Stimulated activated CD8-positive, alpha-beta memory T cell treated with anti-CD3 and anti-CD28 coated beads, Interleukin-4, amount 100 ng/mL, for 4 hours (primary cell): ENCODE measurements around the gene PLA2G4D.

Experiments
- DNase-seq, 2 donors: peaks; one replicate each; pipeline ENCODE4 v3.0.0-alpha.2; 2020; ENCODE audit warnings: low read depth in 2 of 2, low spot score in 1 of 2

The PLA2G4D gene

DNA sequence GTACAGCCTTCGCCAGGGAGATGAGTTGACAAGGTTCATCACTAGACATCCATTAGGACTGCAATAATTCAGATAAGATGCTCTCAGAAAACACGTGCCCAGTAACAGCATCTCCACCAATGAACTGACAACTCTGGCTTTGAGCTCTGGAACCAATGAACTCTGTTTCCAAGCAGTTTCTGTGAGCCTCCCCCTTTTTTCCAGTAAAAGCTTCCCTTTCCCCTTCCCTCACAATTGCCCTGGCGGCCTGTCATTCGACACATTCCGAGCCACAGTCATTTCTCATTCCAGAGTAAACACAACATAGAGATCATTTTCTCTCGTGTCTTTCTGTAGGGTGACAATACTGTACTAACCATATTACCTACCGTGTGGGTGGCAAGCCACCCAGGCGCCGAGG lies 3.6 kb downstream of the PLA2G4D start:
- DNase-seq, result no peak

DNA sequence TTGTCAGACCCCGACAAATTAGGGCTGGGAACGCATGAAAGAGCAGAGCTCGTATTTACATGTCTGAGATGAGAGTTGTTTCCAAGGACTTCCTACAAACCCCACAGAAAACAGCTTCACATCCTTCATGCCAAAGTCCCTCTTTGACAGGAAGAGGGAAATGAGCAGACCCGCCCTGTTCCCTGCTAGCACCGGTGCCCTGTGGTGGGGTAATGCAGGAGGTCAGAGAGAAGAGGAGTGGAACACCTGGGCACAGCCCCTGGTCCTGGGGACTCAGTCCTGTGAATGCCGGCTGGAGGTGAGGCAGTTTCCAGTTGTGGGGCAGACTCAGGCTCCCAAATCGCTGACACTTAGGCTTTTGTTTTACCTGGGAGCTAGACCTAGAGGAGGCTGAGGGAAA lies 4.0 kb downstream of the PLA2G4D start:
- DNase-seq, result no peak

DNA sequence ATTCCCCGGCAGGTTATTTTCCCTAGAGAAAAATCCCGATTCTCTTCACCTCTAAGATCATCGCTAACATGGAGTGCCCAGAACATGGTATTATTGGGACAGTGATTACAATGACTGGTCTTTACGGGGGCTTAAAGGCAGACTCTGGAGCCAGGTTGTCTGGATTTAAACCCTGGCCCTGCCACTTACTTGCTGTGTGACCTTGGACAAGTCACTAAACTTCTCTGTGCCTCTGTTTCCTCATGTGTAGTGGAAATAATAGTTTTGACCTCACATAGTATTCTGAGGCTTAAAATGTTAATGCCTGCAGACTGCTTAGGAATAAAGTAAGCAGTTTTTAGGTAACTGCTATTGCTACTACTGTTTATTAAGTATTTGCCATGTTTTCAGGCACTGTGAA lies 4.4 kb downstream of the PLA2G4D start:
- DNase-seq, result no peak

DNA sequence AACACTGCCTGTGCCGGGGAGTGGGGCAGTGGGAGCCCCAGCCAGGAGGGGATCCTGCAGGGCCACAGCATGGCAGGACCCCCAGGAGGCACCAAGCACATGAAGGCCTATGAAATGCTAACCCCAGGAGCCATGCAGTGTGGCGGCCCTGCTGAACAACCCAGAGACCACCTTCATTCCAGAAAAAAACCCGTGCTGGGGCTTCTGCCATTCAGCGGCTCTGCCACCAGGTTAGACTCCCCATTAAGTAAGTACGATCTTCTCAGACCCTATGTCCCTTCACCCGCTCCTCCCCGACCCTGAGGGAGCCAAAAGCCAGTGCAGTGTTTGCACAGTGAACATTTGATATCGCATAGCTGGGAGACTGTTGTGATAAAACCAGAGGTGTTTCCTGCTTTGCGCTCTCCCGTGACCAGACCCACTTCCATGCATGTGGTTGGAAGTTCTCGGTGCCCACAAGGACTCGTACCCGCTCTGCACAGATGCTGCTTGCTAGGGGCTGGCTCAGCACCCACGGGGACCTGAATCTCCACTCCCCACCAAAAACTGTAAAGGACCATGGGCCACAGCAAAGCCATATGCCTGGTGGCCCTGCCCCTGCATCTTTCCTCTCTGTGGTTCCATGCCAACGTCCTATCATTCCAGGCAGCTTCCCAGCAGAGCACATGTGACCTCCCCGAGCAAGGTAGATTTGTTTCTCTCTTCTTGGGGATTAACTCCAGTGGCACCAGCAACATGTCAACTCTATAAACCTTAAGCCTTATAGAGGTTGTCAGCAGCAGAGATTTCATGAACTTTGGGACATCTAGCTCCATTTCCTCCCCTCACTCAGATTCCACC lies 5.3 kb downstream of the PLA2G4D start:
- DNase-seq, result no peak

DNA sequence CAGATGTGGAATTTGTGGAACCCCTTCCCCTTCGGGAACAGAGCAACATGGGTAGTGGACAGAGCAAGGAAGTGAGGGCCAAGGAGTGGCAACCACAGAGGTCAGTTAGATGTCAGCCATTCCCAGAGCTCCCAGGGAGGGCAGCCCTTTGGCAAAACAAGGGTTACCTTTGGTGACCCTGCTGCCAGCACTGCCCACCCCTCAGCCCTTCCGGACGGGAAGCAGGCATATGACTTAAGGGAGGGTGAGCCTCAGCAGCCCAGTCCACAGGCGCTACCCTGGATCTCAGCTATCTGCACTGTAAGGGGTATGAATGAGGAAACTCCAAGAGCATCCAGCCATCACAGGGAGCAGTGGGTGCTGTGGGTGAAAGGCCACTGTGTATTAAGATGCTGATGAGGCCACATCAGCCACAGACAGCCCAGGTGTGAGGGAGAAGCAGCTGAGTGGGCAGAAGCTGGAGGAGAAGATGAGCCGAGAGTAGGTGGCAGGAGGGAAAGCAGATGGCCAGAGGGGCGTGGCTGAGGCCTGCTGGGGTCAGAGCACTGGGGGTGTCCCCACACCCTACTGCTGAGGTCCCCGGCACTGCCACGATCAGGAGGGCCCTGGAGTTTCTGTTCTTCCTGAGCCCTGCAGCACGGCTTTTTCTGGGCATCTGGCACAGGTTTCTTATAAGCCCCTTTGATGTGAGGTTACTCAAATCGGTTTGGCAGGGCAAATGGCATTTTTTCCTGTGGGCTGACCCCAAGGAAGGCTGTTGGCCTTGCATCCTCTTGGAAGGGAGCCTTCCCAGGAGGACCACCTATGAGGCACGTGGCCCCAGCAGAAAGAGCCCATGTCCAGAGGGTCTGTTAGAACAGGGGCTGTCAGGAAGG lies 6.2 kb downstream of the PLA2G4D start:
- DNase-seq, result no peak

DNA sequence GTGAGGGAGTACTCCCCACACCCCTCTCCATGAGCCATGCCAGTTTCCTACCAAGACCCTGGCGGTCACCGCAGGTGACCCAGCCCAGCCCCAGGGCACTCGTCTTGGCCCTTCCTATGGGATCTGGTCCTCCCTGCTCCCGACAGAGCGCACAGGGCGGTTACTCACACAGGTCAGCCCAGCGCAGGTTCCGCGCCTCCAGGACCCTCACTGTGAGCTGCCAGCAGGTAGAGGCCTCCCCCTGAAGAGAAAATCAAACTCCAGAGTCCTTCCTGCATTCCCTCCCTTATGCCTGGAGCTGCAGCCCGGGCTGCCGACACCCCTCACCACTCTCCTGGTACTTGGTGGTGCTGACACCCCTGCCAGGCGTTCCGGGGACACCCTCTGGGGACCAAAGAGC lies 6.9 kb downstream of the PLA2G4D start:
- DNase-seq, result no peak

DNA sequence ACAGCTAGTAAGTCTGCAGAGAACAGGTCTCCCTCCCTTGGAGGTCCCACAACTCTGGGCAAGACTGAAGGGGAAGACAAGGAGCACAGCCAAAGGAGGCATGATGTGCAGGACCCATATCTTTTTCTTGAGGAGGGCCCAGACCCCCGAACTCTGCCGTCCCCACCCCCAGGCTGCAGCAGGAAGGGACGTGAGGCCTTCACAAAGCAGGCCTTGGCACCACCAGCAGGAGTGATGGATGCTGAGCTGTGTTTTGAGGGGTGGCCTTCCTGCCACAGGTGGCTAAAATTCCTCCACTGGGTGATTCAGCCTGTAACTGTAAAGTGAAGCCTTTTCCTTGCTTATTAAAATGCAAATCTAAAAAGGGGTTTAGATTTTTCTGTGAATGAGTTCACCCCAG lies 8.6 kb downstream of the PLA2G4D start:
- no peak for DNase-seq

DNA sequence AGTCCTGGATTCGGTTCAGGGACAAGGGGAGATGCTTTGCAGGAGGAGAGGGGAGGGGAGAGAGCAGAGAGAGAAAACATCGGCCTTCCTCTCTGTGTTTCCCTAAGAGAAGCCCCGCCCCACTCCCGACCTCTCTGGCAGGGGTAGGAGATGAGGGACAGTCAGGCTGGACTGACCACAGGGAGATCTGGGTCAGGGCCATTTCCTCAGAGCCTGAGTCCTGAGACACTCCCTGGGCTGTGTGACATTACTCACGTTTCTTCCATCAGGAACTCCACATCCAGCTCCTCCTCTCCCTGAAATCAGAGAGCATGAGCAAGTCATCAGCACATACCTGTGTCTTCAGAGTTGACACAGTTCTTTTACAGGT lies 9.1 kb downstream of the PLA2G4D start:
- no peak for DNase-seq

DNA sequence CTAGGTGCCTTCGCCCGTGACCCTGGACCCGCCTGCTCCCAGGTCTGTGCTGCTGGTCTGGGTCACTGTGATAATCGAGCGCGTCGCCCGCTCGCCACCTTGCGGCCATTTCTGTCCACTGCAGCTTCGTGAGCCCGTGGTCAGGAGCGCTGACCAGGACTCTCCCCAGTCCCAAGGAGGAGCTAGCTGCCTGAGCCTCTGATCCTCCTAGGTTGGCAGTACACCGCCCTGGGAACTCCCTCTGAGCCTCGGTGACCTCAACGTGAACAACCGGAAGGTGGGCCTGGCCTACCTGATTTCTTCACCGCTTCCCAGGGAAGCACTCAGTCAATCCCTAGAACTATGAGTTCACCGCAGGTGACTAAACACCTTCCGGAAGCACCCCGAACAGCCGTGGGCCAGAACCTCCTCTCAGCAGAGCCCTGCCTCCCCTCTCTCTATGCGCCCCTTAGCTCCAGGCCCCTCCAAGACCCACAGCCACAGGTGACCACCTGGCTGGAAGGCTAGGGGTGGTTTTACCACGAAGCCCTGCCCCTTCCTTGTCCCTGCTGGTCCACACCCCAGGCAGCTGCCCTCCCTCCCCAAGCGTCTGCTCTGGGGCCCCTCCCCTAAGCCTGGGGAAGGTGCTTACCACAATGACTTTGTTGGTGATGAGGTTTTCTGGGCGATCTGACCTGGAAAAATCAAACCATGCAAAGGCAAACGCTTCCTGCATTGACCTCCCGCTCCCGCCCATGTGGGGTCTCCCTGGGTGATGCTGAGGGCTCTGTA lies 9.7 kb downstream of the PLA2G4D start:
- DNase-seq, result peak in 1 of 2 donors; percentile 6

DNA sequence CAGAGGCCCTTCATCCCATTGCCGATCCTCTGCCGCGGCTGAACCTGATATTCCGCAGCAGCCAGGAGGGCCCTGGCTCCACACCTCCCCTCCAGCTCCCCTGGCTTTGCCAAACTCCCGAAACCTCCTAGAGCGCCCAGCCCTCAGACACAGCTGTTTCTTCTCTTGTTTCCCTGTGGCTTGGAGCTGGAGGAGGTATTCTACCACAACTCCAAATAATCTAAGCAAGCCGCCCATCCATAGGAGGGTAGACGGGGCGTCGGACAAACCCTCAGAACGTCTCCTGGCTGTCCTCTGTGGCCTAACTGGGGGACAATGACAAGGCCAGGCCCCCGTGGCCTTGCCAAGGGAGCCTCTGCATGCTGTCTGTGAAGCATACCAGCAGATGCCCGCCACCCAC lies 10.4 kb downstream of the PLA2G4D start:
- DNase-seq, result no peak

DNA sequence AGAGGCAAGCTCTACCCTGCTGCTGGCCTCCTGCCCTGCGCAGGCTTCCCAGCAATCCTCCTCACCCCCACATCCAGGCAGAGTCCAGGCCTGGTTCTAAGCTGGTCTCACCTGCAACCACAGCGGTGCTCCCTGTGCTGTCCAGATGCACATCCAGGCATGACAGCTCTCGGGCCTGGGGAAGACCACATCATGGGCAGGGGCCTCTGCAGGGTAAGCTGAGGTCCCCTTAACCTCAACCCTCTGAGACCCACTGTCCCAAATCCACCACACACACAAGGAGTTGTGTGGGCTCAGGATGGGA lies 10.8 kb downstream of the PLA2G4D start:
- no peak for DNase-seq

DNA sequence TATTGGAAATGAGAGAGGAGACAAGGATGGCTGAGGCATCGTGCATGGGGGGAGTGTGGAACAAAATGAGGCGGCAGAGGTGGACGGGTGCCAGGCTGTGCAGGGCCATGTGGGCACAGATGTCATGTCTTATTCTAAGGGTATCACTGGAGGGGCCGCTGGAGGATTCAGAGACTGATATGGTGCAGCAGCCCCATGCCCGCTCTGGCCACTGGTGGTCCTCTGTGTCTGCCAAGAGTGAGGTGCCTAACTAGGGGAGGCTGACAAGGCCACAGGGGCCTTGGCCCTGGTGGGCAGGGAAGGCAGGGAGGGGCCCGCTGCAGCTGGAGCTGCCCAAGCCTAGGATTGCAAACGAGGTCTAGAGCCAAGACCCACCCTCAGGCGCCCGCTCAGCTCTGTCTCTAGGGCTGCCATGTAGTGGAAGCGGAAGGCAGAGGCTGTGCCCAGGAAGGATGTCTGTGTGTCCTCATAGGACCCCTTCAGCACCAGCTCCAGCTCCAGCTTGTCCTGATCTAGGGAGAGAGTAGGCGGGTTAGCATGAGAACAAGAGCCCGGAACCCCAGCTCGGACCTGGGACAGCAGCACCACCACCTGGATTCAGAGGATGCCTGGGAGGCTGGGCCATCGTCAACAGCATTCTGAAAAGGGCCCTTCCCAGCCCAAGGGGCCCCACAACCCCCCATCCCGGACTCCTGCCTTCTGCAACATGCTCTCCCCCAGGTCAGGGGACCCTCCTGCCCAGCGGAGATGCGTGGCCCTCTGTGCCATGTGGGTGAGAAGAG lies 11.3 kb downstream of the PLA2G4D start:
- no peak for DNase-seq

DNA sequence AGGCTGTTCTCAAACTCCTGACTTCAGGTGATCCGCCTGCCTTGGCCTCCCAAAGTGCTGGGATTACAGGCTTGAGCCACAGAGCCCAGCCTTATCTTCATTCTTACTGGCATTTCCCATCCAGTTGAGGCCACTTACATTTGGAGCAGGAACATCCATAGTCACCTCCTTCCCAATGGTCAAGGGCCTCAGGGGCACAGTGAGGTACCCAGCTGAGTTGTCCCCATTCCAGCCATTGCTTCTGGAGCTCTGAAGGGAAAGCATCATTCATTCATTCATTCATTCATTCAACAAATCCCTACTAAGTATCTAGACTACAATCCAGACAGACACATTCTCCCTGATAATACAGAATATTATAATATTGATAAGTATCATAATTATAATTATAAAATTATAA lies 12.2 kb downstream of the PLA2G4D start:
- no peak for DNase-seq

DNA sequence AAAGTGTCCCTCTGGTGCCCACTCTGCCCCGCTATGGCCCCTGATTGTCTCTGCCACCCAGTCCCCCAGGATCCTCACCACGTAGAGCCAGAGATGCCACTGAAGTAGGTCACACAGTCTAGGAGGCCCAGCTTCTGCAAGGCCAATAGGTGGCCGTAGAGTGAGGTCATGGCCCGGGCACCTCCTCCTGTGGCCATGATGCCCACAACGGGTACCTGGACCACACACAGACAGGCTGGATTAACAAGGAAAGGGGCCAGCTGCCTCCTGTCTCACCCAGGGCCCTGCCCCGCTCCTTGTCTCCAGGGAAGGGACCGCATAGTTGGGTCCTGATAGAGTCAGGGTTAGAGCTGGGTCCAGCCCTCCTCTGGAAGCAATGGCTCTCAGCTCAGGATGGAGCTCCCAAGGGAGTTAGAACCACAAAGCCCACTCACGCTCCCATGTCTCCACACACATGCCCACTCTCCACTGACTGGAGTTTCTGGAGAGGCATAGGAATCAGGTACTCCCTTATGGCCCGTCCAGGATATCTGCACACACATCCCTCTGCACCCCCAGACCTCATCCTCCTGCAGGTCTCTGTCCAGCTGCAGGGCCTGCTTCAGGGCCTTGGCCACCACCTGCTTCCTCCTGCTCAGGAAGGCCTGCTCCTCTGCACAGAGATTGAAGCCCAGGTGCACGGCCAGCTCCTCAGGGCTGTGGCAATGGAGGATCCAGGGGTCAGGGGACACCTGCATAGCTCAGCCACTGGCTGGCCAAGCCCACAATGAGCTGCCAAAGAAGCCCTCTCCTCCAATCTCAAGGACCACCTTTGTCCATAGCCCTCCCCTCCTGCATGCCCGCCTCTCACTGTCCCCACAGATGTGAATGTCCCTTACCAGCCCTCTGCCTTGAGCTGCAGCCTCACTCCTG lies 13.2 kb downstream of the PLA2G4D start:
- no peak for DNase-seq

DNA sequence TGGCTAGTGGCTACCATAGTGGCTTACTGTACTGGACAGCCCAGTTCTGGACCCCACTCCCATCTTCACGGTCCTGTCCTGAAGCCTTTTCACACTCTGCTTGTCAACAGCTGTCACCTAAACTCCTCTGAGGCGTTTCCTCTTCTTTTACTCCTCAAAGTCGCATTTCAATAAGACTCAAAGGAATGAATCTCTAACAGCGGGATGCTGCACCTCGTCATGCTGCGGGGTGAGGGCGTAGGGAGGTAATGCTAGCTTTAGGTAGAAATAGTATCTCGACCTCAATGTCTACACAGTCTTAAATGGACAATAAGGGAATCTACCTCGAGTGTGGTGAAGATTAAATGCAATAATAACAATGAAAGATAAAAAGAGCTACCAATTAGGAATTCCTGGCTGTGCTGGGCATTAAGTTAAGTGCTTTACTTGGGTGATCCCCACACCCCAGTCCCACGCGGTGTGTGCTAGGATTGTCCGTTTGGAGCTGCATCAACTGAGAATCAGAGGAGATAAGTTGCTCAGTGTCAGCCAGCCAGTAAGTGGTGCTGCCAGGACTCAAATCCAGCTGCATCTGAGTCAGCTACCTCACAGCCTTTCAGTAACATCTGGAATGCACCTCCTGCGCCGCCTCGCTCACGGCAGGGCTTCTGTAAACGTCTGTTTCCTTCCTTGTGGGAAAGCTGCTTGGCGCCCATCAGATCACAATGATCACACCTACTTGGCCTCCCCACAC lies 14.0 kb downstream of the PLA2G4D start:
- no peak for DNase-seq

DNA sequence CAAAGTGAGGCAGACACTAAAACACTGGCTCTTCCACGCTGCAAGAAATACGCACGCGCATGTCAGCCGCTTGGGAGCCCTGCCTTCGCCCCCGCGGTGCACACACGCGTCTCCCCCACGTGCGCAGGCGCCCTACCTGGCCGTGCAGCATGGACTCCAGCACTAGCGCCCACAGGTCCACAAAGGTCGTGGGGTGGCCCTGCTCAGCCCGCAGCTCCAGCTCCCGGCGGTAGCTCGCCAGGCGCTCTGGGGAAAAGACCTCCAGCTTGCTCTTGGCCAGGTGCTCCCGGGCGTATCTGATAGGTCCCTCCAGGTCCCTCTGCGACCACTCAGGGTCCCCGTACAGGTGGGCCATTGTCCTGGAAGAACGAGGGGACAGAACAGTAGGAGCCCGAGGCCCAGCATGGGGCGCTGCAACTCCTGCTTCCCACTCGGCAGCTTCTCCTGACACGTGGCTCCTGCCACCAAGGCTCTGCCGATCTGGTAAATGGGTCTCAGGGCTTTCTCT lies 14.9 kb downstream of the PLA2G4D start:
- DNase-seq, result no peak

DNA sequence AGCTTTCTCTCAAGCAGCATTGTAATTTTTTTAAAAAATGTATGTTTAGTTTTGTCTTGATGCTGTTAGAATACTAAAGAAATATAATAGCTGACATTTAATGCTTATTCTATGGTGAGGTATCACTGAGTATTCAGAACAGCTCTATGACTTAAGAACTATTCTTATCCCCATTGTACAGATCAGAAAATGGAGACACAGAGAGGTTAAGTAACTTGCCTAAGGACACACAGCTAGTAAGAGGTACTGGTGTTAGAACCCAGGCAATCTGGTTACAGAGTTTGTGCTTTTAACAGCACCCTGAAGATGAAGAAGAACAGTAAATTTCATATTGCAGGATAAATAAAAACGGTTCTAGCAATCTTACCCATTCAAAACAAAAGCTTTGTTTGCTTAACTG lies 15.5 kb downstream of the PLA2G4D start:
- DNase-seq, result no peak

DNA sequence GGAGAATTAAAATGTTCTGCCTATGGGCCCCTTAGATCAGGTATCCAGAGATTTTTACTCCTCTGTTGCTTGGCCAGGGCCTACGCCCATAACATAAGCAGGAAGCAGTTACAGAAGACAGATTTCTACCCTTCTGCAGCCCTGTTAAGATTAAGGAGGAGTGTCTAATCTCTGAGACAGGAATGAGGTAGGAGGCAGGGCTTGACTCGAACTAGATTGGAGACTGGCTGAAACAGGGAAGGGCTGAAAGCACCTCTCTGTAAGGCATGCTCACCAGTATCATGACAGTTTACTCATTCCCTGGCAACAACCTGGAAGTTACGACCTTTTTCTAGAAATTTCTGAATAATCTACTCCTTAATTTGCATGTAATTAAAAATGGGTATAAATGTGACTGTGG lies 16.7 kb downstream of the PLA2G4D start:
- DNase-seq, result no peak

DNA sequence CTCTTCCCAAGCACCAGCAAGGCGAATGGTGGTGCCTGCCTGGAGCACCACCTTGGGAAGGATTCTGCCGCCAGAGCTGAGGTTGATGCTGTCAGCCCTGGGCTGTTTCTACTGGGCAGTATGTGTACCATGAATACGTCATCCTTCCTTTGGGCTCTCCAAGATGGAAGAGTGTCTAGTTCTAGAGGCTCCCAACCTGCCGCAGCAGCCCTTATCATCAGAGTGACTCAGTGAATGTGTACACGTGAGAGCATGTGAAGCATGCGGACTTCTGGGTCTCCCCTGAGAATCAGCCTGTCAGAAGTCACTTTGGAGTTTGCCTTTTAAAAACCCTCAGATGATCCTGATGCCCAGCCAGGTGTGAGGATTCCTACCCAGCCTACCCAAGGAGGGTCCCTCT lies 20.9 kb downstream of the PLA2G4D start:
- no peak for DNase-seq
